ENCODE measurements around the gene BDKRB2.

The BDKRB2 gene

DNA sequence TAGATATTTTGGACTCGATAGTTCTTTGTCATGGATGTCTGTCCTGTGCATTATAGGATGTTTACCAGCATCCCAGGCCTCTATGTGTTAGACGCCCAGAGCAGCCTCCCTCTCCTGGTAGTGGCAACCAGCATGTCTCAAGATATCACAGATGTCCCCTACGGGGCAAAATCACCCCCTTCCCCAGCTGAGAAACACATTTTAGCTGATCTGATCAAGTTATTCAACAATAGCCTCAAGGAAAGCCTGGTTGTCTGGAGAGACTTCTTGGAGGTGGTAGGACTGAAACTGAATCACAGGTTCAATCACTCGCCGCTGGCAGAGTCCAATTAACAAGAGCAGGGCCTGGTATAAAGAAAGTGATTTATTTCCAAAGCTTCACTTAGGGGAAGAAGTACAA, 69.0 kb downstream of the BDKRB2 start:
- DNase-seq = no peak

DNA sequence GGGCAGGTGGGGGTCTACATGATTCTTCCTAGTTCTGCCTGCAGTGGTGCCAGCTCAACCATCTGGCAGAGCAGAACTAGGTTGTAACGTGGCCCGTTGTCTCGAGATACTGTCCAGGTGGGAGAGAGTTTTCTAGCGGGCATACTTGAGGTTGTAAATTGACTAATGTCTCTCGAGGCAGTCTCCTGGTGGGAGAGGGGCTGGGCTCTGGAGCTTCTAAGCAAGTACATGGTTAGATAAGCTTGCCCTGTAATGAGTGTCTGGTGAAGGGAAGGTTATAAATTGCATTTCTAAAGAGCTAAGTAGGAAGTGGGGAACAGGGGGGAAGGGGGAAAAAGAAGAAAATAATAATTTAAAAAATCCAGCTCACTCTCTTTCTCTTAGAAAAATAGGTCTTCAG, 69.5 kb downstream of the BDKRB2 start:
- DNase-seq = no peak

DNA sequence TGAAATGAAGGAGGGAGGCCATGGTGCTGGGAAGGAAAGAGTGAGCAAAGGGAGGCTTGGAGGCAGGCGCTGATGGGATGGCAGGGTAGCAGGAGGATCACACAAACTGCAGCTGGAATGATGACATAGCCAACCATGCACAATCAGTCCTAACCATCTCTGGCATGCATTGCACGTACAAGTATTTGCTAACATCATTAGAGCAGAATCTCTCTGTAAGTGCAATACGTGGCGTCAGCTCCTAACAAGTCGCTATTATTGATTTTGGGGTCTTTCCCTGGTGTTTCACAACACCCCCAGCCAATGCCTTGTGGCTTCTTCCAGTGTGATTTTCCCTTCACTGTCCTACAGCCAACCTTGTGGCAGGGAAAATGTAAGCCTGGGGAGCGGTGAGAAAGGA, 69.9 kb downstream of the BDKRB2 start:
- DNase-seq = no peak

DNA sequence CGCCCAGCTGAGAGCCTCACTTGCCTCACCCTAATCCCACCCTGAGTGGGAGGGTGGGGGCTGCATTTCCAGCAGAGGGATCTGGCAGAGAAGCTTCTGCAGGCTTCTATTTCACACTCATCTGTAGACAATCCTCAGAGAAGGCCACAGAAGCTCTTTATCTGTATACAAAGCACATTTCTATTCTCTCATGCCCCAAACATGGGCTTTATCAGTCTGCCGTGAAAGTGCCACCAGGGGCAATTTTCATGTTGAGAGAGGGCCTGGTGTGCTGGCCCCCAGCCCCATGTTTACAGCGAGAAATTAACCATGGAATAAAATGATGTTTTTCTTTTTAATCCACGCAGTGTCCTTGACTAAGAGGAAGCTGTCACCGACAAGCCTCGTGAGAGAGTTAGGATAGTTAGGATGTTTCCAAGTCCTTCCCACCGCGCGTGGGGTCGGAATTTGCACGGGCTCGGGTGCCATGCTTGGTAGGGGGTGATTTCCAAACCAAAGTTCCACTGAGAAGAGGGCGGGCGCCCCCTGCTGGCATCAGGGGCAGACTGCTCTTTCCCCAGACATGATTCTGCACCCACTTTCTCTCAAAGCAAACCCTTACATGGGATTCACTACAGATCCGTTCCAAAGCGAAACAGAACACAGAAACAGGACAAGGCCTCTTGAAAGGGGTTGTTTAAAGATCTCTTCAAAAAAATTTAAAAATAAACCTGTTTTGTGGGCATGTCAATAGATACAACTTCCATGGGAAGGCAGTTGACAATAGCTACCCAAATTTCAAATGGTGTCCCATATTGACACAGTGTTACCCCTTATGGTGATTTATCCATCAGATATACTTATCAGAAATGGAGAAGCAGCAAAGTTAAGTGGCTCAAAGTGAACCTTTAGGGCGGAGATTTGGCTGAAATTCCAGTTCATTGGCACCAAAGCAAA, 70.8 kb downstream of the BDKRB2 start:
- peak; percentile 33 for DNase-seq

DNA sequence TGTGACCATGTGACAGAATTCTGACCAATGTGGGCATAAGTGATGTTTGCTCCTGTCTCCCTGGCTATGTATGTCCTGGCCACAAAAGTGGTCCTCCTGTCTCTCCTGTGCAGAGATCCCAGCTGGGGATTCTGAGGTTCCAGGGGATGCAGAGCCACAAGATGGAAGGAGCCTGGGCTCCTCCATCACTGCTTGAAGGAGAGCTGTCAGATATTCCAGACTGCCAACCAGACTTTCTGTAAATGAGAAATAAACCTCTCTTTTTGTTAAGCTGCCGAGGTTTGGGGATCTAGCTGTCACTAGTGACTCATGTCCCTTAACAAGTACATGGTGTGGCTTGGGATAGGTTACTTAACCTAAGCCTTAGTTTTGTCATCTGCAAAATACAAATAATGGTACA, 73.3 kb downstream of the BDKRB2 start:
- no peak for DNase-seq

DNA sequence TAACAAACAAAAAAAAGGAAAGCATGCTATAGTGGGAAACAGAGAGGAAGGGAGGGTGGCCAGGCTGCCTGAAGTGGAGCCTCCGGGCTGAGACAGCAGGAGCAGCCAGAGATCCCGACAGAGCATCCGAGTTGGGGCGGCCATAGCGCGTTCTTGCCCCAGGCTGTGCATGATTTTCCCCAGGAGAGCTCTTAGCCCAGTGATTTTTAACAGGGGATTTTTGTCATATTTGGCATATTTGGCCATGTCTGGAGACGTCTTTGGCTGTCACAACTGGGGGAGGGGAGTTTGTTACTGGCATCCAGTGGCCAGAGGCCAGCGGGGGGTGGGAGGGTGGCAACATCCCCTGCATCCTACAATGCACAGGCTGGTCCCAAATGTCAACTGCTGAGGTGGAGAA, 74.9 kb downstream of the BDKRB2 start:
- DNase-seq = no peak

DNA sequence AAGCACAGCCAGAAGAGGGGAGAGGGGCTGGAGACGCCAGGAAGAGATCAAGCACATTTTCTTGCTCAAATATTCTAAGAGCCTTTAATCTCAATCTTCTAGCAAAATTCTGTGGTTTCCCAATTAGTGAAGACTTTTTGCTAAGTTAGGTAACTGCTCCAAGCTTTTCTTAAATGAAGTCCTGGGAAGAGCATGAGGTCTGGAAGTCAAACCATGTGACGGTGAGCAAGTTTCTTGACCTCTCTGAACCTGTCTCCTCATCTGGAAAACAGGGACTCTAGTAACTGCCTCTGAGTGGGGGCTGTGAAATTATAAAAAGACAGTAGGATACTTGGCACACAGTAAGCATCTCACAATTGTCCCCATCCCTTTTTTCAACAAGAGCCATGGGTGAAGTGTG, 75.5 kb downstream of the BDKRB2 start:
- DNase-seq = no peak

DNA sequence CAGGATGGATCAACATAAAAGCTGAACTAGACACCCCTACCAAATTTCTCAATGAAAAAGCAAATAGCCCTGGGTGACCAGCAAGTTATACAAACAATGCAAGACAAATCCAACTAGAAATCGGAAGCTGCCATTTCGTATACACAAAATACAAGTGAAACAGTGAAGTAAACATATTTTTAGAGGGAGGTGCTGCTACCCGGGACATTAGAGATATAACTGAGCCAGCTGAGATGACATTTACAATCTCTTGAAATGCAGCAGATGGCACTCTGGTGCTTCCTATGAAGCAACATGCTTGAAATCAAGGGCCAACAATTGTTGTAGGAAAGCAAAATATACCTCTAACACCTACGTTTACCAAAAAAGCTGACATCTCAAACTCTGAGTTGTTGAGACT, 76.8 kb downstream of the BDKRB2 start:
- no peak for DNase-seq

DNA sequence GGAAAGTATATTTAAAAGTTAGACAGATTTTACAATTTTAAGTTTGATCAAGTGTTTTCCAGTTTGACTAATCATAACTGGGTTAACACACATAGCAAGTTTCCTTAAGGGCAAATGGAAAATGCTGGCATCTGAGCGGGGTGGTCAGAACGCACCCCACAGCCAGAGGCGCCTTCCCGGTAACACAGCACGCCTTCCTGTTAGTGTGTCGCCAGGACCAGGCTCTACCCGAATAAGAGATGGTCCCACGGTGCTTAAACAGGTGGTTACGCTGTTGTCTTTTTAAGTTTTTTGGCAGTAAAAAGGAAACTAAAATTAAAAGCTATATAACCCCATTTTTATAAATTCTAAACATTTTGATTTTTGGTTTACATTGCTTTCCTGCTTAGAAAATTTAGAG, 79.4 kb downstream of the BDKRB2 start:
- DNase-seq = no peak

DNA sequence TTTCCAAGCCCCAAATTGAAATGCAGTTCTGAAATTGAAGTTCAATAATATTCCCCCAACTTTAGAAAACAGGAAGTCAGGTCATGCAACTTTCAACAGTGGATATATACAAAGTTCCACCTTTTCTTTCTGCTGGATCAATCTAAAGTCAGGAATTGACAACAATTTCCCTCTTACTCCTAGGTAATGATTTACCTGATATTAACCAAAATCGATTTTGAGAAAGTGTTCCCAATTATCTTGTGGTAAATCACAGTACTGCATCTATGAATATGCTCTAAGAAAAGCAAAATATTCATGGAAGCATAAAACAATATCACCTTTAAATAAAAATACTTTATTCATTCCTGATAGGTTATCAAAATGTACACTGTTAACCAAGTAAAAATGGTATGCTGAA, 79.8 kb downstream of the BDKRB2 start:
- no peak for DNase-seq

DNA sequence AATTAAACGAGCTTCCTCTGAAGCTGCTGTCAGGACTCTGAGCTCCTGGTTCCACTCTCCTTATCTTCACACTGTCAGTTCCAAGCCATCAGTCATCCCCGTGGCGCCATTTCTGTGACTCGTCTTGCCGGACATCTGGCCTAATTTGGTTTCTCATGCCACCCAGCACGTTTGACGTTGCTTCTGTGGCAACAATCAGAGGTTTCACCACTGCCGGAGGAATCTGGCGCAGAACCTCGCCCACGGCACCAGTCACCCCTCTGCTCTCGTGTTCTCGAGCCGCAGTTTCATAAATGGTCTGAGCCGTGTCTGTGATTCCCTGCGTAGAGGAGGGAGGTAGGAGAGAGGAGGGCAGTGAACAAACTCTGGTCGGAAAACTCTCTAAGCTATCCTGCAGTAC, 81.0 kb downstream of the BDKRB2 start:
- DNase-seq = no peak

DNA sequence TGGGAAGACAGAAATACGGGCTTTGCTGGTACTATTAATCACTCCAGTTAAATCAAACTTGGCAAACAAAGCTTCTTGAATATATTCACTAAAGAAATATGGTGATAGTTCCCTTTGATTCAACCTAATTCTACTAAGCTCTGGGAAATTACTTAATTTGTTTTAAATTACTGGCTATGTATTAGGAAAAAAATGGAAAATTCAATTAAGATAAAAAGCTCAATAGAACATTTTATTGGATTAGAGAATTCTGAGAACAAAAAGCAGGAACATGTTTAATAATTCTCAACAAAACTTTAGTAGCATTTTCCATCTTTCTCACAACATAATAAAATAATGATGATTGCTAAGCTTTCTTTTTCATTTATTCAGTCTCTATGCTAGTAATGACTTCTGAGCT, 81.6 kb downstream of the BDKRB2 start:
- DNase-seq = no peak

DNA sequence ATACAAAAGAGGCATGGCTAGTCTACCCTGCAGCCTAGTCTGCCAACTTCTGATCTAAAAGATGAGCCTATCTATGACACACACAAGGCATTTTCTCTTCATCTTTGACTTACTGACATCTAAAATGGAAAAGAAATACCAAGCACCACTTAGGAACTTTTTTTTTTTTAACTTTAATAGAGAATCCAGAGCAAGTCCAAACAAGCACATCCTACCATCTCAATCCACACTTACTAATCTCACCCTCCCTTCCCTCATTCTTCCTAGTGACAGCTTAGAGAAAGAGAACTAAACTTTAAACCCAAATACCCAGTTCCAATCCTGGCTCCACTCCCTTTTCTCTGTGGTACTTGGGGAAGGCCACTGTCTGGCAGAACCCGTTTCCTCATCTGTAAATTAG, 83.2 kb downstream of the BDKRB2 start:
- no peak for DNase-seq

Measured in NCI-H510A (cell line).